GM21786 (cell line): Measurements from ENCODE around the gene CNTN1.

Source experiments
- ATAC-seq: cut with Tn5 transposase; IDR thresholded peaks from one replicate; pipeline ENCODE4 v1.9.1; 2021; ENCODE audit not compliant: unreplicated experiment

Gene CNTN1

GRCh38 chr12:40691913-40692764 is at the start of gene CNTN1:
Gene CNTN1, plus strand, starts transcription at chr12:40692439.
- no peak for ATAC-seq

GRCh38 chr12:40643506-40643905 is 48.7 kb upstream of the CNTN1 start:
- no peak for ATAC-seq

DNA sequence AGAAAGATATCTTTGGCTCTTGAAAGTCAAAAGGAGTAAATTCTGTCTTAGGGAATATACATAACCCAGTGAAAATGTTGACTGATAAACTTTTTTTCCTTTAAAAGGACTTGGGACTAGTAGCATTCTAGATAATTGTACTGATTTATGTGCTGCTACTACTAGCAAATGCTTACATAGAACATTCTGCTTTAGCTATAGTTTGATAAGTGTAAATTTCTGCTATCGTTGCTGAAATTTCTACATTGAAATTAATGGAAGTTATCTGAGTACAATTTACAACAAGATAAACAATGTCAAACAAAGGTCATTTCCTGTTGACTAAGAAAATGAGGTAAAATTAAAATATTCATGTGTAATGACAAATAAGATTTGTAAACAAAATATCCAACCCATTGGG is 48.3 kb upstream of the CNTN1 start:
- no peak for ATAC-seq

- ATAC-seq = no peak
Measured at GRCh38 chr12:40644708-40645107, 47.5 kb upstream of the CNTN1 start.

DNA sequence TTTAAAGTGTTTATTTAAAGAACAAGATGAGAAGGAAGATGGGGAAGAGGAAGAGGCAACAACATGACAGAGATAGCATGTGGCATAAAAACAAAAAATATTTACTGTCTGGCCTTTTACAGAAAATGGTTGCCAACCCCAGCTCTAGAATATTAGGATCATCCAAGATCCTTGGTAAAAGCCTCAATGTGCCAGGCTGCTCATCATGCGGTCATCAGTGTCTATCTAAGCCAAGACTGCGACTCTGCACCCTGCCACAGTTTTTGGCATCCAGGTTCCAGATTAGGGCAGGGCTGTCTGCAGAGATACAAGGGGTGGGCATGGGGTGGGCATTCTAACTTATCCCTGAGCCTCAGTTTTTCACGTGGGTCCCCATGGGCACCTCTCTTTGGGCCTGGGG is 46.9 kb upstream of the CNTN1 start:
- ATAC-seq = no peak

GRCh38 chr12:40646456-40646855 is 45.8 kb upstream of the CNTN1 start:
- ATAC-seq = no peak

DNA sequence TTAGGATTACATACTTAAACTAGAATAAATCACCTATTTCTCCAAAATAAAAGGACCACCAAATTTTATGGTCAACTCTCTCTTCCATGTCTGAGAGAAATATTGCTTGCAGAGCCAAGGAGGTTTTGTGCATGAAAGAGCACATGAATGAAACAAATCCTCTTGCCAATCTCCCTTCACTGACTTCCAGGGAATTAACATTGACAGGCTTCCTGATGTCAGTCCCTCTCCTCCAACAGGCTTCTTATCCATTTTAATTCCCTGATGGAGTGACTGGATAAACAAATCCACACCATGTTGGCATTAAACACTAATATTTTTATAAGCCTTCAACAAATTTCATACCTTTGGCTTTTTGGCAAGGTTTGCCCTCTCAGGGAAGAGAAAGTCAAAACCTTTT is 45.3 kb upstream of the CNTN1 start:
- ATAC-seq = no peak

DNA sequence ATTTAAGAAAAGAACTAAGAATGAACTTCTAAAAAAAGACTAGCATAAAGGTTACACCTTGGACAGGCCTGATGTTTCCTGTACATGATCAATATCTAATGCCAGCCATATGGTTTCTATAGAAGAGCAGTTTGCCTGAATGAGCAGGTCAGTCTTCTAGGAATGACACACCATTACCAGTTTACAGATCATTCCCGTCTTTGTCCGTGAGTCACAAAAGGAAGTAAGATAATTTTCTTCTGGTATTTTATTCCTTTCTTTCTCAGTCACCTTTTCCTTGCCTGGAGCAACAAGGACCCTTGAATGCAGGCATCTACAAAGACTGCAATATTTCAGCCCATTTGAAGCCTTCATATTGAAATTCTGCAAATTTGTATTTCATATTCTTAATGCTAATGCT is 44.6 kb upstream of the CNTN1 start:
- ATAC-seq = no peak

DNA sequence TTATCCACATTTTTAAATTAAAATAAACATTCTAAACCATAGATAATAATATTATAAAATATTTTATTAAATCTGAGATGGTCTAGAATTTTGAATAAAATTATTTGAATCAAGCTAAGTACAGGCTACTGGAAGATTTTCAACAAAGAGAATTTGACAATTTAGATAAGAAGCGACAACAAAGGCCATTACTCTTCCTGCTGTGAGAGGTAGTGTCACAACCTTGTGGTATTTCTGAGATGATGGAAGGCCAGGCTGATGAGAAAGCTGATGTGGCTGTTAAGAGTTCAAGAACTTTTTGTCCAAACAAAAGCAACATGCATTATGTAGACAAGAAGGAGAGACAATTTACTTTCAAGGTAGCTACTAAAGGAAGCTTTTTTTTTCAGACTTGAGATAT is 43.7 kb upstream of the CNTN1 start:
- ATAC-seq = no peak

GRCh38 chr12:40650038-40650704 is 42.1 kb upstream of the CNTN1 start:
- ATAC-seq = no peak

DNA sequence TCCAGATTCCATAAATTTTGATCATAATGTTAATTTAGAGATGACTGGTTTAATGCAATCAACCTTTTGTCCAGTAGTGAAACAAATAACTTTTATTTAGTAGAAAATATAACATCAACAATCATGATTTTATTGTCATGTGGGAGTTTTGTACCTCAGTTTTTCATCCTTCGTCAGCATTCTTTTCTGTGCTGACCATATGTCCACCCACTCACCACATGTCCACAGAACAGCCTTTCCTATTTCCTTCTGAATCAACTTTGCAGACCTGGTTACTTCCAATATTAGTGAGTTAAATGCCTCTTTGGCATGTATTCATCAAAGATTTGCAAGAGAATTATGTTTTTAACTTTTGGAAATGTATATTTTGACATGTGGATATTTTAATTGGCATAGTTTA is 36.8 kb upstream of the CNTN1 start:
- no peak for ATAC-seq

GRCh38 chr12:40662366-40662765 is 29.9 kb upstream of the CNTN1 start:
- ATAC-seq = no peak

DNA sequence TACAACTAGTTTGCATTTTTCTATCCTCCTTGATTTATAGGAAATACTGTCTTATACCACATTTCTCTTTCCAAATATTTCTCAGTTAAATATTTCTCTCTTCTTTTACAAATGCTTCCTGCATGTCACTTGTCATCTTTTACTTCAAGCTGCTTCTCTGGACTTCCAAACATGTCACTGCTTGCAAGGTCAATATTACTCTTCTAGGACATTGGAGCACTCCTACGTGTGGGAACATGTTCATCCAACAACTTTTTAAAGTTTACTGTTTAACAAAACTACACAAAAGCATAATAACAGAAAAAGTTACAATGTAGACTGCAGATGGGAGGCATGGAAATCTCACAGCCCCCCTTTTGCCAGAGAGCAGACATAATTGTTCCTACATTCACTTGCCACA is 28.5 kb upstream of the CNTN1 start:
- no peak for ATAC-seq

DNA sequence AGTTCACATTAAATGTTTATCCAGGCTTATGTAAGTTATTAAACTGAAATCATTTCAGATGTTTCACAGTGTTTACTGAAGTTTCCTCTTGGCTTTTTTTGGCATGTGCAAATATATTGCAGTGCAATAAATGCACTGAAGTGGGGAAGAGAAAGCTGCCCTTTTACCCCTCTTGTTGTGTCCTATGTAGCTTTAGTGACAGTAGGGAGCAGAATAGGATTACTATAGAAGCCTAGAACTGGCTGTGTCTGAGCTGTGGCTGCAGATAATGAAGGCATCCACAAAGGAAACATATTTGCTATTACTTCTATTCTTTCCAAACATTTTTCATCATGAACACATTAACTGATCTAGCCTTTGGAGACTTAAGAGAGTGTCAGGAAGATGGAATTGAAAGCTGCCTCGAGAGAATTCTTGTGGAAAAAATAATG is 24.1 kb upstream of the CNTN1 start:
- no peak for ATAC-seq

DNA sequence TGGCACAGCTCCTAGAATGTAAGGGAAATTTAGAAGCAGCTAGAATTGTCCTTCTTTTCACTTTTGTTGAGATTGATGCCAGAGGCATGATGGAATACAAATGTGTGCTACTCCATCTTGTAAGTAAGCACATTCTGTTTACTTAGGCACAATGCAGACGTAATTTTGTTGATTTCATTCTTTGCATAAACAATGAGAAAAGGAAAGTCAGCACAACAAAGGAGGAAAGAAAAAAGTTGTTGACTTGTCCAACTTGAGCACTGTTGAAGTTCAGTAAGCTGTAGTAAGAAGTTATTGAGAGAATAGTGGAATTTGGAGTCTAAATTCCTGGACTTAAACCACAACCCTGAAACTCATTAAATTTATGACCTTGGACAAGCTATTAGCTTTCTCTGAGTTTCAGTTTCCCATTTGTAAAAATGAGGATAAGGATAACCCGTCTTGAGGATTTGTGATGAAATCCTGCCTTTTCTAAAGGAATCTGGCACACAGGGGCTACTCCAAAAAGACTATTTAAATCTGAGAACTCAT is 19.4 kb upstream of the CNTN1 start:
- no peak for ATAC-seq

GRCh38 chr12:40681148-40681547 is 11.1 kb upstream of the CNTN1 start:
- ATAC-seq = peak; percentile 45

DNA sequence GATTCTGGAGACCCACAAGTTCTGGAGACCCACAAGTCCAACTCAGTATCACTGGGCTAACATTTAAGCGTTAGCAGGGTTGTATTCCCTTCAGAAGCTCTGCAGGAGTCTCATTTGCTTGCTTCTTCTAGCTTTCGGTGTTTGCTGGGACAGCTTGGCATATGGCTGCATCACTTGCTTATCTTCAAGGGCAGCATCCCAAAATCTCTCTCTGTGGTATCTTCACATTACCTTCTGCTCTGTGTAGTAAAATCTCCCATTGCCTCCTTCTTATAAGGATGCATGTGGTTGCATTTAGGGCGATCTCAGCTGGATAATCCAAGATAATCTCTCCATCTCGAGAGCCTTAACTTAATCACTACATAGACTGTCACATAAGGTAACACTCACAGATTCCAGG is 7.3 kb upstream of the CNTN1 start:
- ATAC-seq = no peak

DNA sequence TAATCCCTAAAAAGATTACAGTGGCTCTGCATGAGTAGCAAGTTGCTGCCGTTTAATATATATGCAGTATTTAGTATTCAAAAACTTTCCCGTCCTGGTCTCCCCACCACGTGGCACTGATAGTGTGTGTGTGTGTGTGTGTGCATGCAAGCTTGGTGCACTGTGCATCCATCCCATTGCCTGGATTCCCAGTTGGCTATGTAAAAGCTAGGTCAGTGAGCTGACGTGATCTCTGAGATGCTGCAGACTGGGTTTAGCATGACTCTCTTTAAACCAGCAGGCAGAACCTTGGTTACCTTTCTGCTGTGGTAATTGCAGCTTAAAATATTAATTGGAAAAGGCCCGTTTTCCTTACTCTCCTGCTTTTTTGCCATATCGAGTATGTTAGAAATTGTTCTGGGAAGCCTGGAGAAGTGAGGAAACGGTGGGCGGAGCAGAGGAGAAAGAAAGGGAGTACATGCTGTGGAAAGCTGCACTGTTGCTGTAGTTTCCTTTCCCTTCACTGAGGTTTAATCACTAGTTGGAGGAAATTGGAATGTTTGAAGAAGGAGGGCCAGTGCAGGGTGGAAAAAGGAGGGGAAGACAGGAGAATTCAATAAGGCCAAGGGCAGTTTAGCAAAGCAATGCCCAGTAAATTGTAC is 4.0 kb upstream of the CNTN1 start:
- no peak for ATAC-seq

DNA sequence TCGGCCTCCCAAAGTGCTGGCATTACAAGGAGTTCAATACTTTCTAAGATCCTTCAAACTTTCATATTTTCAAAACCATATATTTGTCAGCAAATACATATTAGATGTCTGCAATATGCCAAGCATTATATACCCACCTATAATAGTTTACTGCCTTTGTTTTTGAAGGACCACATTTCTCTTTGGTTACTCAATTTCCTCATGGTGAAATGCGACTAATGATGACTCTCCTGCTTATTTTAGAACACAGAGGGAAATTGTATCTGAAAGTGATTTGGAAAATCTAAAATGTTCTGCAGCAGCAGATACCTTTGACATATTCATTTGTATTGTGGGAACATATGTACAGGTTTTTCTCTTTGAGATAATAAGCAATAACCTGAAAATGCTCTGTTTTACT is 2.7 kb upstream of the CNTN1 start:
- ATAC-seq = no peak

DNA sequence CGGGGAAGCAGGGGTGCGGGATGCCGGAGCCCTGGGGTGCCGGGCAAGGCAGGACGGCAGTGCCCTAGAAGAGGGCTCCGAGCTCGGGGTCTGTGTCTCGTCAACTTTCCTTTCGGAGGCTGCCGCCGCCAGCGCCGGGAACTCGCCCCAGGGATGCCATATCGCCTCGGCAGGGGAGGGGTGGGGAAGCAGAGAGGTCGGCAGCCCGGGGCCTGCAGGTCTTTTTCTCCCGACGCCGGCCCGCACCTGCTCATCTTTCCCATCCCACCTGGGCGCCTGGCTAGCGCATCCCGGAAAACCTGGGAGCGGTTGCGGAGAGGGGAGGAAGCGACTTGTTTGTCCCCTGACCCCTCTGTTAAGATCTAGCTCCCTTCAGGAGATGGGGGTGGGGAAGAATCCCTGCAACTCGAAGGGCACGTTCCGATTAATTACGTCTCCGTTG is 547 bp downstream of the CNTN1 start:
- no peak for ATAC-seq

DNA sequence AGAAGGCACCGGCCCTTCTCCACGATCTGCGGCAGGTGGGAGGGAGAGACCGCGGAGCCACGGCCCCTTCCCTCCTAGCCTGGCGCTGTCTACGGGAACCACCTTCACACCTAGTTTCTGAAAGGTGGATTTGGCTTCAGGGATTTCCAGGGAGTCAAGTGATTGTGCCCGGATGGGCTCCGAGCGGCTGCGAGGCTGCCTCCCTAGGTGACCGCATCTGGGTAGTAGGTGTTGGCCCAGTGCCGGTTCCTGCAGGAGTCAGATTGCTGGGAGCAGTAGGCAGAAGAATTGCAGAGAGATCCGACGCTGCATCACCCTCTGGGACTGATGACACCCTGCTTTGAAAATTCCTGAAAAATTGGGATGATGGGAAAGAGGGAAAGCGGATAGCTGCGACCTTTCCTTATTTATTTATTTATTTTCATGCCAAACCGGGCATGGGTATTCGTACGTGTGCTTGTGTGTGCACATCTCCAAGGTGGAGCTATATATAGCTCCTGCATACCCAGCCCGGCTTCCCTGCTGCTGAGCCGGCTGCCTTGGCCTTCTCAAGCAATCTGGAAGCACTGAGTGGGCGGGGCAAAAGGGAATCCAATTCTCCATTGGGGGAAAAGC is 1.1 kb downstream of the CNTN1 start:
- no peak for ATAC-seq
